ENCODE measurements around the gene CERT1.

Gene CERT1

DNA sequence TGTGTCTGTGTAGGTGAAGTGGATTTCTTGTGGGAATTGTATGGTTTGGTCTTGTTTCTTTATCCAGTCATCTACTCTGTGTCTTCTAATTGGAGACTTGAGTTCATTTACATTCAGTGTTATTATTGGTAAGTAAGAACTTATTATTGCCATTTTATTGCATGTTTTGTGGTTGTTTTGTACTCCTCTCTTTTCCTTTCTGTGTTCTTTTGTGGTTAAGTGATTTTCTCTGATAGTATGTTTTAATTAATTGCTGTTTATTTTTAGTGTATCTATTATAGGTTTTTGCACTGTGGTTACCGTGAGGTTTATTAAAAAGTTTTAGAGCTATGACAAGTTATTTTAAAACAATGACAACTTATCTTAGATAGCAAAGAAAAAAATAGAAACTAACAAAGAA is 8.3 kb upstream of the CERT1 start:
- ChIA-PET POLR2A (ENCODE audit: low non-redundant PET) (no interaction called here), CTCF (no interaction called here)
- TF ChIP-seq, protein P1, sequence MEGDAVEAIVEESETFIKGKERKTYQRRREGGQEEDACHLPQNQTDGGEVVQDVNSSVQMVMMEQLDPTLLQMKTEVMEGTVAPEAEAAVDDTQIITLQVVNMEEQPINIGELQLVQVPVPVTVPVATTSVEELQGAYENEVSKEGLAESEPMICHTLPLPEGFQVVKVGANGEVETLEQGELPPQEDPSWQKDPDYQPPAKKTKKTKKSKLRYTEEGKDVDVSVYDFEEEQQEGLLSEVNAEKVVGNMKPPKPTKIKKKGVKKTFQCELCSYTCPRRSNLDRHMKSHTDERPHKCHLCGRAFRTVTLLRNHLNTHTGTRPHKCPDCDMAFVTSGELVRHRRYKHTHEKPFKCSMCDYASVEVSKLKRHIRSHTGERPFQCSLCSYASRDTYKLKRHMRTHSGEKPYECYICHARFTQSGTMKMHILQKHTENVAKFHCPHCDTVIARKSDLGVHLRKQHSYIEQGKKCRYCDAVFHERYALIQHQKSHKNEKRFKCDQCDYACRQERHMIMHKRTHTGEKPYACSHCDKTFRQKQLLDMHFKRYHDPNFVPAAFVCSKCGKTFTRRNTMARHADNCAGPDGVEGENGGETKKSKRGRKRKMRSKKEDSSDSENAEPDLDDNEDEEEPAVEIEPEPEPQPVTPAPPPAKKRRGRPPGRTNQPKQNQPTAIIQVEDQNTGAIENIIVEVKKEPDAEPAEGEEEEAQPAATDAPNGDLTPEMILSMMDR (conservative IDR thresholded peaks at IDR 0.05; ENCODE audit: low read depth), result no peak
- no peak for DNase-seq (ENCODE audit: low spot score)
- no peak overlapping the region for H3K27ac ChIP-seq

GRCh38 chr5:75514323-75514722 is 2.9 kb upstream of the CERT1 start:
- TF ChIP-seq, protein P1 (conservative IDR thresholded peaks at IDR 0.05; ENCODE audit: low read depth), result no peak
- H3K27ac ChIP-seq, result no peak overlapping the region
- no peak for DNase-seq (ENCODE audit: low spot score)
- ChIA-PET CTCF (interaction anchor here (0.6 kb wide), 2 partner anchors 90 to 645 kb away, joined by 3 to 4 read pairs; no protein-coding TSS in a partner anchor), POLR2A (ENCODE audit: low non-redundant PET) (no interaction called here)

DNA sequence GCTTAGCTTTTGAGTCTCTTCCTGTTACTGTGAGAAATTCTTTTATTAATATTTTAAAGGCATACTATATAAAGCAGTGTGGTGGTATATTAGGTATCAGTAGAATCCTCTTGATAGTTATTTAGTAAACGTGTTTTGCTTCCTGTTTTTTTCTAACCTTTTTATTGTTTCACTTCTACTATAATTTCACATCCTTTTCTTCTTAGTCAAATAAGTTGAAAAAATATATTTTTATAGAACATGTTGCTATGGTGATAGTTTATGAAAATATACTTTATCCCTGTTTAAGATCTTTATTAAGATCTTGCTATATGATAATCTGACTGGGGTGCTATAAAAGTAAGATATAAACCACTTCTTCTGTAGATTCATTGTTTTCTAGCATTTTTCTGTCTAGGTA is 2.4 kb upstream of the CERT1 start:
- TF ChIP-seq, protein P1 (conservative IDR thresholded peaks at IDR 0.05; ENCODE audit: low read depth), result no peak
- ChIA-PET CTCF (no interaction called here), POLR2A (ENCODE audit: low non-redundant PET) (no interaction called here)
- H3K27ac ChIP-seq, result no peak overlapping the region
- DNase-seq (ENCODE audit: low spot score), result no peak

DNA sequence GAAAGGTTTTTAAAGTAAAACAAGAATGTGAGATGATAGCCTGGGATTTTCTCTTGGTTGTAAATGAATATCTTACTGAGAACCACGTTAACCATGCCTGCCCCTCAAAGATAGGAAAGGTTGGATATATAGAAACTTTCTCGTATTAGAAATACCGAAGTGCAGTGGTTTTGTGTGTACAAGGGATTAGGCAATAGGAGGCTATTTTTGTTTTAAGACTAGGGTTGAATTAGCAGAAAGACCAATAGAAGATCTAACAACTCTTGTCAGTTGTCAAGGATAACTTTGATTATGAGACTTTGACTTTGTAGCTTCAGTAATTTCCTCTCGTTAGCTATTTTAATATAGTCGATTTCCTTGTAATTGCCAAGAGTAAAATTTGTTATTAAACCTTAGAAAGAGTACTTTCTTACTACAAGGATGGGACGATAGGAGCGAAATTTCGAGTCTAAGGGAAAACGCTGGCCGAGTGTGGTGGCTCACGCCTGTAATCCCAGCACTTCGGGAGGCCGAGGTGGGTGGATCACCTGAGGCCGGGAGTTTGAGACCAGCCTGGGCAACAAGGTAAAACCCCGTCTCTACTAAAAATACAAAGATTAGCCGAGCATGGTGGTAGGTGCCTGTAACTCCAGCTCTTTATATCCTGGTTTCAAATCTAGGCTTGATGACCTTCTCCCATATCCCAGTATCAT is 1.1 kb upstream of the CERT1 start:
- DNase-seq (ENCODE audit: low spot score), result no peak
- H3K27ac ChIP-seq, result peak overlapping the region; percentile 87
- POLR2A ChIA-PET (ENCODE audit: low non-redundant PET), result interaction anchor here (0.6 kb wide), 1 partner anchor 157 kb away, joined by 4 read pairs; no protein-coding TSS in a partner anchor
- CTCF ChIA-PET, result interaction anchor here (0.6 kb wide), 1 partner anchor 73 kb away, joined by 5 read pairs; no protein-coding TSS in a partner anchor
- TF ChIP-seq, protein P1 (conservative IDR thresholded peaks at IDR 0.05; ENCODE audit: low read depth), result no peak

DNA sequence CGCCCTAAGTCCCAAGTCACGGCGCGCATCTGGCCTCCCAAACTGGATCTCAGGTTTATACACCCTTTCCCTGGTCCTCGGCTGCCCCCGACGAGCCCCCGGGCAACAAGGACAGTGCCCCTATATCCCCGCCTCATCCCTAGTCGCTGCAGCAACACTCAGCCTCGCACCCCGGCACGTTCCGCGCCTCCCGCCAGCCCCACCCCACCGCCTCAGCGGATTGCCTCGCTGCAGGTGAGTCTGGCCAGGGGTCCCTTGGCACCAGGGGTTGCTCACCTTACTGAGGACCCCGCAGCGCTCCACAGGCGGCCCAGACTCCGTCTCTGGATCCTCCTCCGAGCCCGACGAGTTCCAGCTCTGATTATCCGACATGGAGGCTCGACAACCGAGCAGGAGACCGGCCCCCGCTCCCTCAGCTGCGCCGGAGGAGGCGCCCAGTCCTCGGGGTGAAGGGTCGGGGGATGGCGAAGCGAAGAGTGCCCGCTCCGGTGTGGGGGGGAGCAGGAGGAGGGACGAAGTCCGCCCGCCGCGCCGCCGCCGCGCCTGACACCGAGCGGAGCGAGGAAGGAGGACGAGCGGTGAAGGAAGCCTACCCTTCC is 494 bp downstream of the CERT1 start:
- peak overlapping the region; percentile 87 for H3K27ac ChIP-seq
- TF ChIP-seq, protein P1 (conservative IDR thresholded peaks at IDR 0.05; ENCODE audit: low read depth), result no peak
- CTCF ChIA-PET, result interaction anchor here (0.6 kb wide), 2 partner anchors 54 to 72 kb away, joined by 3 to 4 read pairs; no protein-coding TSS in a partner anchor
- POLR2A ChIA-PET (ENCODE audit: low non-redundant PET), result interaction anchor here (0.6 kb wide), 1 partner anchor 170 kb away, joined by 4 read pairs; no protein-coding TSS in a partner anchor
- peak; percentile 29 for DNase-seq (ENCODE audit: low spot score)

GRCh38 chr5:75510417-75510835 is 1.0 kb downstream of the CERT1 start:
- ChIA-PET POLR2A (ENCODE audit: low non-redundant PET) (interaction anchor here (0.6 to 0.7 kb wide), 2 partner anchors 170 to 207 kb away, joined by 3 to 4 read pairs; partner anchors contain the start of gene POC5), CTCF (interaction anchor here (0.6 kb wide), 3 partner anchors 54 to 155 kb away, joined by 3 to 4 read pairs (median 4); no protein-coding TSS in a partner anchor)
- peak overlapping the region; percentile 87 for H3K27ac ChIP-seq
- DNase-seq (ENCODE audit: low spot score), result peak; percentile 49
- TF ChIP-seq, protein P1 (conservative IDR thresholded peaks at IDR 0.05; ENCODE audit: low read depth), result no peak

All from RWPE1 (cell line).